Measurements from ENCODE around the gene SRRM5. TPM values are rescaled to one million over a fixed set of nuclear protein-coding genes. Genes with fewer than 3 reads are reported as not detected.

Gene SRRM5
- total and polyA plus RNA-seq, 2 of the 13 experiments (the other 11 are each of a cell fraction or from before 2014, with no cell fraction given), result 0.11 to 0.16 TPM

- 0 out of 2 replicates have a peak, but pooled peaks have one; percentile 26 for TF ChIP-seq GATA4 (IDR thresholded peaks at IDR 0.05; ENCODE audit: borderline replicate concordance, low read depth)
- peak; percentile 52; the same call in 1 of the 3 replicates for TF ChIP-seq MXI1 (IDR thresholded peaks at IDR 0.05; ENCODE audit: borderline replicate concordance, low read depth, low read length)
- TF ChIP-seq RFX5 (IDR thresholded peaks at IDR 0.05; ENCODE audit: low read depth, low read length), result peak; percentile 64; the same call in 1 of the 2 replicates
- no peak for TF ChIP-seq KDM3A (CRISPR knock-in tag; IDR thresholded peaks at IDR 0.05; ENCODE audit: low read depth)
- TF ChIP-seq ZNF850 (CRISPR knock-in tag; conservative IDR thresholded peaks at IDR 0.05), result no peak
- peak; percentile 98 for TF ChIP-seq PHF20 (CRISPR knock-in tag; IDR thresholded peaks at IDR 0.05)
- TF ChIP-seq ZFP41 (CRISPR knock-in tag; IDR thresholded peaks at IDR 0.05; ENCODE audit: borderline replicate concordance), result no peak
- TF ChIP-seq FOXK1 (CRISPR knock-in tag; IDR thresholded peaks at IDR 0.05; ENCODE audit: borderline replicate concordance, low read depth), result peak; percentile 82; the same call in 1 of the 2 replicates
- TF ChIP-seq ZNF30 (CRISPR knock-in tag; IDR thresholded peaks at IDR 0.05), result no peak
- peak; percentile 69; the same call in 1 of the 2 replicates for TF ChIP-seq SMAD9 (CRISPR knock-in tag; IDR thresholded peaks at IDR 0.05)
- peak; percentile 59; the same call in 1 of the 2 replicates for TF ChIP-seq HDAC2 (CRISPR knock-in tag; IDR thresholded peaks at IDR 0.05)
- TF ChIP-seq SP1 (IDR thresholded peaks at IDR 0.05), result no peak
- TF ChIP-seq SP1 (CRISPR knock-in tag; IDR thresholded peaks at IDR 0.05), result peak; percentile 43; the same call in 1 of the 2 replicates
- 0 out of 2 replicates have a peak, but pooled peaks have one; percentile 26 for TF ChIP-seq ZFP1 (CRISPR knock-in tag; IDR thresholded peaks at IDR 0.05)
- TF ChIP-seq KLF9 (CRISPR knock-in tag; IDR thresholded peaks at IDR 0.05; ENCODE audit: low read depth), result peak; percentile 72; the same call in 1 of the 2 replicates
- 0 out of 2 replicates have a peak, but pooled peaks have one; percentile 41 for TF ChIP-seq ZNF451 (CRISPR knock-in tag; IDR thresholded peaks at IDR 0.05)
- TF ChIP-seq WIZ (CRISPR knock-in tag; IDR thresholded peaks at IDR 0.05), result no peak
- no peak for TF ChIP-seq ZBTB4 (CRISPR knock-in tag; IDR thresholded peaks at IDR 0.05; ENCODE audit: borderline replicate concordance)
- peak; percentile 81 for TF ChIP-seq HDAC1 (CRISPR knock-in tag; IDR thresholded peaks at IDR 0.05)
- no peak for TF ChIP-seq ZNF737 (CRISPR knock-in tag; IDR thresholded peaks at IDR 0.05; ENCODE audit: borderline replicate concordance)
- TF ChIP-seq SNRNP70 (IDR thresholded peaks at IDR 0.05; ENCODE audit: low read depth, low read length), result no peak
- peak in 1 of 2 experiments; percentile 61; a peak in 2 of 4 replicates for TF ChIP-seq KLF16 (CRISPR knock-in tag; IDR thresholded peaks at IDR 0.05)
- TF ChIP-seq NFE2L1 (CRISPR knock-in tag; IDR thresholded peaks at IDR 0.05; ENCODE audit: borderline replicate concordance), result no peak
- peak; percentile 87 for TF ChIP-seq NR2C2 (CRISPR knock-in tag; IDR thresholded peaks at IDR 0.05; ENCODE audit: borderline replicate concordance)
Measured at GRCh38 chr19:43595999-43596841, 15.7 kb upstream of the SRRM5 start, which contains the start of the genes IRGQ and ZNF576 (continued).

Data from HepG2 (cell line).